ENCODE data around the gene KMT2D.

KMT2D gene

DNA sequence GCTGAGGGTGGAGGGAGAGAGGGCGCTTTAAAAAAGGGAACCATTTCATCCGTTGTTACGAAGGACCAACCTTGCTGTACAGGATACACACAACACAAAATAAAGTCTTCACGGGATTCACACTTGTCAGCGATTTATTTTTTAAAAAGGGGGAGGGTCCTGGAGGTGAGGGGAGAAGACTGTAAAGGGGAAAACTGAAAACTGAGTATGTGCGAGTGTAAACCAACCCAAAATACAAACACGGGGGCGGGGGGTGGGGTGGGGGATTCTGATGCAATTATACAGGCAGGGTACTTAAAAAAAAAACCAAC lies 41.5 kb downstream of the KMT2D start:
- Histone ChIP-seq H3K27me3 (replicated peaks; ENCODE audit: control insufficient read depth, insufficient read depth, low read length, poor library complexity, severe bottlenecking) (no peaks in the 10 kb centered on the region), H3K27ac (ENCODE audit: insufficient read depth, low read length, poor library complexity, severe bottlenecking) (peak overlapping the region; percentile 91), H3K9me3 (ENCODE audit: control insufficient read depth, low read length) (no peaks in the 10 kb centered on the region), H3K36me3 (ENCODE audit: control insufficient read depth, insufficient read depth, low read length) (peaks cover 24% of the 10 kb centered on the region), H3K4me1 (ENCODE audit: control insufficient read depth, insufficient read depth, low read length, poor library complexity, severe bottlenecking) (peaks cover 14% of the 10 kb centered on the region), H3K4me3 (ENCODE audit: insufficient read depth, low read depth, low read length, poor library complexity, severe bottlenecking) (peak overlapping the region; percentile 73)
- DNase-seq = no peak

DNA sequence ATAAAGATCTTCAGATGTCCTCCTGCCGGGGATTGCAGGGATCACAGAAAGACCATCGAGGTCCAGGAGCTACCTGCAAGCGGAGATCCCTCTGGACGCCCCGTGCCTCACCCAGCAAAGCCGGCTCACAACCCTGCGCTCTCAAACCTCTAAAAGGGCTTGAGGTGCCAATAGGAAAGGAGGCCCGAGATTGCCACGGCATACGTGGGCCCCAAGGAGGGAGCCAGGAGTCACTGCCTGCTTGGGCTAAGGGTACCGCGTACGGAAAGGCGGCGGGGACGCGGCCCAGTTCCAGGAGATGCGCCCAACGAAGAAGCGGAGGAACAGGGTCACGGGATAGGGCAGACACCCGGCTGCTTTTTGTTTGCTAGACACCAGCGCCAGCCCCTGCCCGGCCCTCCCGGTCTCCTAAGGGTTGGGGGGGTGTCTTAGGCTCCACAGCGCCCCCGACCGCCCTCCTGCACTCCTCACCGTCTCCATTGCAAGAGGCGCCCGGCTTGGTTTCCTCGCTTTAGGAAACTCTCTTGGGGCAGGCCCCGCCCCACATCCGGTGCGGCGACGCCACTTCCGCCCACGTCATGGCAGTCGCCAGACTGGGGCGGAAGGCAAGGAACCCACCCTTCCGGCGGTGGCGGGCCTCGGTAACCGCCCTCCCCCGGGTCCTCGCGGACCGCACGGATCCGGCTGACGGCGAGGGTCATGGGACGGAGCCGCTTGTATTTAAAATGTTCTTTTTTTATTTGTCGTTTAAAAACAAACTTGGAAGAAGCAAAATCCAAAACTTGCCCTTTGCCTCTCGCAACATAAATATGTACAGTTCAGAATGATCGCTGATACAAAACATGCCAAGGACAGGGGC lies 42.1 kb downstream of the KMT2D start, which contains the start of gene PRKAG1:
Gene PRKAG1, minus strand, starts transcription at position 516 of the 859 bp plus-strand sequence. Its CDS starts 36 bp downstream, at position 480.
- H3K27me3 ChIP-seq (replicated peaks; ENCODE audit: control insufficient read depth, insufficient read depth, low read length, poor library complexity, severe bottlenecking) = no peaks in the 10 kb centered on the region
- peak; percentile 96 to 98 (median 96) for DNase-seq
- H3K4me1 ChIP-seq (ENCODE audit: control insufficient read depth, insufficient read depth, low read length, poor library complexity, severe bottlenecking) = peaks cover 14% of the 10 kb centered on the region
- H3K27ac ChIP-seq (ENCODE audit: insufficient read depth, low read length, poor library complexity, severe bottlenecking) = peak within 1 kb of the TSS; percentile 91
- no peaks in the 10 kb centered on the region for H3K9me3 ChIP-seq (ENCODE audit: control insufficient read depth, low read length)
- peaks cover 18% of the 10 kb centered on the region for H3K36me3 ChIP-seq (ENCODE audit: control insufficient read depth, insufficient read depth, low read length)
- peak within 1 kb of the TSS; percentile 73 for H3K4me3 ChIP-seq (ENCODE audit: insufficient read depth, low read depth, low read length, poor library complexity, severe bottlenecking)

DNA sequence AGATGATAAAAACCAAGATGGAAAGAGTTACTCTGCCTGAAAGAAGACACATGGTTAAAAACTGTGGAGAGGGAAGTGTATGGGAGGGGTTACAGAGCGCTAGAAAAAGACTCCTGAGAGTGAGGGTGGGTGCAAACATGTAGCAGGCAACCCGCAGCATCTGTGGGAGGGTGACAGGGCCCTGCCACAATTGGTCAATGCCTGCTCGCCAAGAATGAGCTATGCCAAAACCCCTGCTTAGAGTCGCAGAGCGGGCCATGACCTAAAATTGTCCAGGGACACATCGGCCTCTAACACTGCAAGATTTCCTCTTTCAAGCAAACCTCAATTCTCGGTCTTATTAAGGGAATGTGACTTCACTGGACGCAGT lies 42.7 kb downstream of the KMT2D start:
- peaks cover 18% of the 10 kb centered on the region for H3K36me3 ChIP-seq (ENCODE audit: control insufficient read depth, insufficient read depth, low read length)
- no peak for DNase-seq
- H3K4me3 ChIP-seq (ENCODE audit: insufficient read depth, low read depth, low read length, poor library complexity, severe bottlenecking) = peak overlapping the region; percentile 73
- peaks cover 14% of the 10 kb centered on the region for H3K4me1 ChIP-seq (ENCODE audit: control insufficient read depth, insufficient read depth, low read length, poor library complexity, severe bottlenecking)
- no peaks in the 10 kb centered on the region for H3K9me3 ChIP-seq (ENCODE audit: control insufficient read depth, low read length)
- H3K27ac ChIP-seq (ENCODE audit: insufficient read depth, low read length, poor library complexity, severe bottlenecking) = peak overlapping the region; percentile 91
- H3K27me3 ChIP-seq (replicated peaks; ENCODE audit: control insufficient read depth, insufficient read depth, low read length, poor library complexity, severe bottlenecking) = no peaks in the 10 kb centered on the region

GRCh38 chr12:49015196-49015595 lies 45.4 kb downstream of the KMT2D start:
- no peak overlapping the region for H3K4me3 ChIP-seq (ENCODE audit: insufficient read depth, low read depth, low read length, poor library complexity, severe bottlenecking)
- peaks cover 26% of the 10 kb centered on the region for H3K36me3 ChIP-seq (ENCODE audit: control insufficient read depth, insufficient read depth, low read length)
- peaks cover 14% of the 10 kb centered on the region for H3K4me1 ChIP-seq (ENCODE audit: control insufficient read depth, insufficient read depth, low read length, poor library complexity, severe bottlenecking)
- H3K27ac ChIP-seq (ENCODE audit: insufficient read depth, low read length, poor library complexity, severe bottlenecking) = no peak overlapping the region
- no peak for DNase-seq
- no peaks in the 10 kb centered on the region for H3K27me3 ChIP-seq (replicated peaks; ENCODE audit: control insufficient read depth, insufficient read depth, low read length, poor library complexity, severe bottlenecking)
- no peaks in the 10 kb centered on the region for H3K9me3 ChIP-seq (ENCODE audit: control insufficient read depth, low read length)

- Histone ChIP-seq H3K27me3 (replicated peaks; ENCODE audit: control insufficient read depth, insufficient read depth, low read length, poor library complexity, severe bottlenecking) (no peaks in the 10 kb centered on the region), H3K36me3 (ENCODE audit: control insufficient read depth, insufficient read depth, low read length) (peaks cover 31% of the 10 kb centered on the region), H3K9me3 (ENCODE audit: control insufficient read depth, low read length) (no peaks in the 10 kb centered on the region), H3K27ac (ENCODE audit: insufficient read depth, low read length, poor library complexity, severe bottlenecking) (no peak overlapping the region), H3K4me1 (ENCODE audit: control insufficient read depth, insufficient read depth, low read length, poor library complexity, severe bottlenecking) (peaks cover 14% of the 10 kb centered on the region), H3K4me3 (ENCODE audit: insufficient read depth, low read depth, low read length, poor library complexity, severe bottlenecking) (no peak overlapping the region)
- no peak for DNase-seq
Measured at GRCh38 chr12:49014547-49014946, 46.0 kb downstream of the KMT2D start.

DNA sequence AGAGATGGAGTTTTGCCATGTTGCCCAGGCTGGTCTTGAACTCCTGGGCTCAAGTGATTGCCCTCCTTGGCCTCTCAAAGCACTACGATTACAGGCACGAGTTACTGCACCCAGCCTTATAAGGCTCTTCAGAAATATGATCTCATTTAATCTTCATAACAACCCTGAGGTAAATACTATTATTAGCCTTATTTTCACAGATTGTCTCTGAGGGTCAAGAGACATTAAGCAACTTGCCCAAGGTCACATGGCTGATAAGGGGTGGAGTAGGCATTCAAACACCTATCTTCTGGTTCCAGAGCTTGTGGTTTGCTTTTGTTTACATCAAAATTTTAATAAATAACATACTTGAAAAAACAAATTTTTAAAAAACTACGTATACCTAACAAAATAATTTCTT lies 47.2 kb downstream of the KMT2D start:
- Histone ChIP-seq H3K36me3 (ENCODE audit: control insufficient read depth, insufficient read depth, low read length) (peaks cover 31% of the 10 kb centered on the region), H3K27ac (ENCODE audit: insufficient read depth, low read length, poor library complexity, severe bottlenecking) (no peak overlapping the region), H3K27me3 (replicated peaks; ENCODE audit: control insufficient read depth, insufficient read depth, low read length, poor library complexity, severe bottlenecking) (no peaks in the 10 kb centered on the region), H3K4me1 (ENCODE audit: control insufficient read depth, insufficient read depth, low read length, poor library complexity, severe bottlenecking) (peaks cover 8% of the 10 kb centered on the region), H3K4me3 (ENCODE audit: insufficient read depth, low read depth, low read length, poor library complexity, severe bottlenecking) (no peak overlapping the region), H3K9me3 (ENCODE audit: control insufficient read depth, low read length) (no peaks in the 10 kb centered on the region)
- DNase-seq = no peak

GRCh38 chr12:49012739-49013138 lies 47.9 kb downstream of the KMT2D start:
- Histone ChIP-seq H3K9me3 (ENCODE audit: control insufficient read depth, low read length) (no peaks in the 10 kb centered on the region), H3K4me3 (ENCODE audit: insufficient read depth, low read depth, low read length, poor library complexity, severe bottlenecking) (no peak overlapping the region), H3K27me3 (replicated peaks; ENCODE audit: control insufficient read depth, insufficient read depth, low read length, poor library complexity, severe bottlenecking) (no peaks in the 10 kb centered on the region), H3K36me3 (ENCODE audit: control insufficient read depth, insufficient read depth, low read length) (peaks cover 31% of the 10 kb centered on the region), H3K27ac (ENCODE audit: insufficient read depth, low read length, poor library complexity, severe bottlenecking) (no peak overlapping the region), H3K4me1 (ENCODE audit: control insufficient read depth, insufficient read depth, low read length, poor library complexity, severe bottlenecking) (peaks cover 3% of the 10 kb centered on the region)
- no peak for DNase-seq
